Activated T-helper 17 cell treated with anti-CD3 and anti-CD28 coated beads, Interleukin-2, amount 50 U/mL, for 72 hours (primary cell): ENCODE data around the gene KLHL17. TPM values are rescaled to one million over a fixed set of nuclear protein-coding genes. Genes with fewer than 3 reads are reported as not detected.

Source experiments
- ATAC-seq: fragments of 150-1000 bp; cut with Tn5 transposase; replicated peaks from 2 replicates; pipeline ENCODE4 v1.10.0; 2021; ENCODE audit warnings: mild to moderate bottlenecking, moderate library complexity
- H3K27ac Mint-ChIP-seq: one replicate; pipeline ENCODE4 v1.8.0; 2022; ENCODE audit warnings: mixed read lengths
- H3K27me3 Mint-ChIP-seq: one replicate; pipeline ENCODE4 v1.8.0; 2022; ENCODE audit warnings: mixed read lengths
- H3K36me3 Mint-ChIP-seq: one replicate; pipeline ENCODE4 v1.8.0; 2022; ENCODE audit warnings: low read depth, mild to moderate bottlenecking, mixed read lengths
- H3K4me1 Mint-ChIP-seq: one replicate; pipeline ENCODE4 v1.8.0; 2022; ENCODE audit warnings: mixed read lengths
- H3K4me3 Mint-ChIP-seq: one replicate; pipeline ENCODE4 v1.8.0; 2022; ENCODE audit warnings: mild to moderate bottlenecking, mixed read lengths
- H3K9me3 Mint-ChIP-seq: one replicate; pipeline ENCODE4 v1.8.0; 2022; ENCODE audit warnings: mixed read lengths
- total RNA-seq, 2 donors: library from RNA; stranded (reverse); gene quantifications; one replicate each; pipeline ENCODE4 v1.2.3, GENCODE V29; 2022

Gene KLHL17
- total RNA-seq, 2 donors from 2014 or later: 17.4 to 17.8 TPM

DNA sequence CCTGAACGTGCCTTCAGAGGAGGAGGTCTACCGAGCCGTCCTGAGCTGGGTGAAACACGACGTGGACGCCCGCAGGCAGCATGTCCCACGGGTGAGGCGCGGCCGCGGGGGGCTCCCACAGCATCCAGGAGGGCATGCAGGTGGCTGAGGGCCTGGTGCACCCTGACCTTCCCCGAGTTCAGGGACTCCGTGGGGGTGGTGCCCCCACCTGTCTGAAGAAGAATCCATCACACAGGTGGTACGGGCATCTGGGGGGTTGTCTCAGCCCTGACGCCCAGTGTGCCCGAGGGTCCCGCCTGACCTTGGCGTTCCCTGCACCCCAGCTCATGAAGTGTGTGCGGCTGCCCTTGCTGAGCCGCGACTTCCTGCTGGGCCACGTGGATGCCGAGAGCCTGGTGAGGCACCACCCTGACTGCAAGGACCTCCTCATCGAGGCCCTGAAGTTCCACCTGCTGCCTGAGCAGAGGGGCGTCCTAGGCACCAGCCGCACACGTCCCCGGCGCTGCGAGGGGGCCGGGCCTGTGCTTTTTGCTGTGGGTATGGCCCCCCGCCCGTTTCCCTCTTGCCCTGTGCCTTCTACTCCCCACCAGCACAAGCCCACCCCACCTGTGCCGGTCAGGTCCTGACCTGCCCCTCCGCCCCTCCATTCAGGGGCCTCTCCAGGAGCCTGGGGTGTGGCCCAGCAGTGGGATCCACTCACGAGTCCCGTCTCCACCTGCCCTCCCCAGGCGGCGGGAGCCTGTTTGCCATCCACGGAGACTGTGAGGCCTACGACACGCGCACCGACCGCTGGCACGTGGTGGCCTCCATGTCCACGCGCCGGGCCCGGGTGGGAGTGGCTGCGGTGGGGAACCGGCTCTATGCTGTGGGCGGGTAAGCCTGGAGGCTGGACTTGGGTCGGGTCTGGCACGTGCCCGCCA lies 2.3 kb downstream of the KLHL17 start:
- no peak overlapping the region for H3K27ac Mint-ChIP-seq
- no peak for ATAC-seq
- H3K4me3 Mint-ChIP-seq: peak overlapping the region; percentile 42
- H3K36me3 Mint-ChIP-seq: peaks cover 15% of the 10 kb centered on the region
- H3K4me1 Mint-ChIP-seq: peaks cover 3% of the 10 kb centered on the region
- H3K9me3 Mint-ChIP-seq: no peaks in the 10 kb centered on the region
- H3K27me3 Mint-ChIP-seq: no peaks in the 10 kb centered on the region

DNA sequence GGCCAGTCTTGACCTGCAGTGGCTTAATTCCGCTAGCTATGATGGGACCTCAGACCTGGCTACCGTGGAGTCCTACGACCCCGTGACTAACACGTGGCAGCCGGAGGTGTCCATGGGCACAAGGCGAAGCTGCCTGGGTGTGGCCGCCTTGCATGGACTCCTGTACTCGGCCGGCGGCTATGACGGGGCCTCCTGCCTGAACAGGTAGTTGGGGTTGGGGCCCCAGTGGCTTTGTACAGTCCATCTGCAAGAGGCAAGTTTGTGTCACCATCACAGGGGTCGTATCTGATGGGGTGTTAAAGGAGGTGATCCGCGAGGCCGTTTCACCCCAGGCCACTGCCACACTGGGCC lies 2.9 kb downstream of the KLHL17 start:
- no peaks in the 10 kb centered on the region for H3K27me3 Mint-ChIP-seq
- H3K4me1 Mint-ChIP-seq: no peaks in the 10 kb centered on the region
- no peaks in the 10 kb centered on the region for H3K9me3 Mint-ChIP-seq
- ATAC-seq: no peak
- no peak overlapping the region for H3K4me3 Mint-ChIP-seq
- H3K27ac Mint-ChIP-seq: no peak overlapping the region
- peaks cover 9% of the 10 kb centered on the region for H3K36me3 Mint-ChIP-seq

DNA sequence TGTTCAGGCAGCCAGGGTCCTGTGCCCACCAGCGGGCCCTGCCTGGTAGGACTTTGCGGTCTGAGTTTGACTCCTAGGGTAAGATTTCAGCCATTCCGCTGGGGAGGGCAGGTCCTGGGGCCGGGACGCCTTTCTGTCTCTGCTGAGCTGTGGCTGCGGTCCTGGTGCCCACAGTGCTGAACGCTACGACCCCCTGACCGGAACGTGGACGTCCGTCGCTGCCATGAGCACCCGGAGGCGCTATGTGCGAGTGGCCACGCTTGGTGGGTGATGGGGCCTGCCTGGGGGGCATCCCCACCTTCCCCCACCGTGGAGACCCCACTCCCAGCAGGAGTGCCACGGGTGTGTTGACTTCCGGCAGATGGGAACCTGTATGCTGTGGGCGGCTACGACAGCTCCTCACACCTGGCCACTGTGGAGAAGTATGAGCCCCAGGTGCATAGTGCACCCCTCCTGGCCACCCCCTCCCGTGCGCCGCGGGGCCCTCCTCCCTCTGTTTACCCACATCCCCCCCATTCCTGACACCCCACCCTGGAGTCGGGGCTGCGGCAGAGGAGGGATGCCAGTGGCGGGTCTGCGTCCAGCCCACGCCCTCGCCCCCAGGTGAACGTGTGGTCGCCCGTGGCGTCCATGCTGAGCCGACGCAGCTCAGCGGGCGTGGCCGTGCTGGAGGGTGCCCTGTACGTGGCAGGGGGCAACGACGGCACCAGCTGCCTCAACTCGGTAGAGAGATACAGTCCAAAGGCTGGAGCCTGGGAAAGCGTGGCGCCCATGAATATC lies 3.6 kb downstream of the KLHL17 start:
- Mint-ChIP-seq H3K27me3 (no peaks in the 10 kb centered on the region), H3K9me3 (no peaks in the 10 kb centered on the region), H3K4me1 (no peaks in the 10 kb centered on the region), H3K4me3 (no peak overlapping the region), H3K36me3 (peaks cover 6% of the 10 kb centered on the region), H3K27ac (no peak overlapping the region)
- no peak for ATAC-seq

DNA sequence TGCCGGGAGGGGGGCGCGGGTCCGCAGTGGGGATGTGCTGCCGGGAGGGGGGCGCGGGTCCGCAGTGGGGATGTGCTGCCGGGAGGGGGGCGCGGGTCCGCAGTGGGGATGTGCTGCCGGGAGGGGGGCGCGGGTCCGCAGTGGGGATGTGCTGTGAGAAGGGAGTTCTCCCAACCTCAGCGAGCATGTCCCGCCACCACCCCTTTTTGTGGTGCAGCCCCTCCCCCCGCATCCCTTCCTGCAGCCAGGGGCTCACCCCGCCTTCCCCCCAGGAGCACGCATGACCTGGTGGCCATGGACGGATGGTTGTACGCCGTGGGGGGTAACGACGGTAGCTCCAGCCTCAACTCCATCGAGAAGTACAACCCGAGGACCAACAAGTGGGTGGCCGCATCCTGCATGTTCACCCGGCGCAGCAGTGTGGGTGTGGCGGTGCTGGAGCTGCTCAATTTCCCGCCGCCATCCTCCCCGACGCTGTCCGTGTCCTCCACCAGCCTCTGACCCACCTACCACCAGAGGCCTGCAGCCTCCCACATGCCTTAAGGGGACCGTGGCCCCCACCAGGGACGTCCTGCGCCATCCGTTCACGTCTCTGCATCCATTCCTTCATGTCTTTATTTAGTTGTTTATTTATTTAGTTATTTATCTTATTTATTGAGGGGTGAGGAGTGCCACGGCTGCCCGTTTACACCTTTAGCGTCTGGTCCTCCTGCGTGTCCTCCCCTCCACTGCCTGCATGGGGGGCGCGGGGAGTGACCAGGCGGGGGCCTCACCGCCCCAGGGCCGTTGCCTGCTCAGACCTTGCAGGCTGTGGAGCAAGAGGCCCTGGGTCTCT lies 4.5 kb downstream of the KLHL17 start:
- H3K4me3 Mint-ChIP-seq: peak overlapping the region; percentile 45
- H3K36me3 Mint-ChIP-seq: peaks cover 6% of the 10 kb centered on the region
- ATAC-seq: no peak
- no peaks in the 10 kb centered on the region for H3K4me1 Mint-ChIP-seq
- H3K9me3 Mint-ChIP-seq: no peaks in the 10 kb centered on the region
- no peaks in the 10 kb centered on the region for H3K27me3 Mint-ChIP-seq
- H3K27ac Mint-ChIP-seq: no peak overlapping the region

DNA sequence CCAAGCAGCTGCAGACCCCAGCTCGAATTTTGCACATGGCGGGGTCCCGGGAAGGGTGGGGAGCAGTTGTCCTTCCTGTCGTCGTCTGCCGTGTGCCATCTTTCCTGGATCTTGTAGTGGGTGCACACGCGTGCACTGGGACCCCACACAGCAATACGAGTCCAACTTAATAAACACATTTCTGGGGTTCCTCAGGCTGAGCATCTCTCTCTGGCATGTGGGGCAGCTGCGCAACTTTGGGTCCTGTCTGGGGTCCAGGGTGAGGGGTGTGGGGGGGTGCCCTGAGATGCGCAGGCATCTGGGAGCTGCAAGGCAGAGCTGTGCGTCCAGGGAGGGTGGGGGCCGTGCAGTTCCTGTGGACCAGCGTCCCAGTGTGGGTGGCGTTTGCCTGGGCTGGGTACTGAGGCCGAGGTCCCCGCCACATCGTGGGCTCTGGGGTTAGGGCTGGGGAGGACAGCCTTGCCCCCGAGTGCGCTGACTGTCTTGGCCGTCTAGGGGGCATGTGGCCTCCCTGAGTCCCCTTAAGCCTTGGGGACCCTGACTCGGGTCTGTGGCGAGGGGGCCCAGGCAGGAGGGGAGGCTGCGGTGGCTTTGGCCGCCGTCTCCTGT lies 5.2 kb downstream of the KLHL17 start:
- ATAC-seq: no peak
- no peaks in the 10 kb centered on the region for H3K9me3 Mint-ChIP-seq
- H3K4me1 Mint-ChIP-seq: no peaks in the 10 kb centered on the region
- H3K27ac Mint-ChIP-seq: no peak overlapping the region
- H3K27me3 Mint-ChIP-seq: no peaks in the 10 kb centered on the region
- H3K4me3 Mint-ChIP-seq: peak overlapping the region; percentile 45
- peaks cover 6% of the 10 kb centered on the region for H3K36me3 Mint-ChIP-seq

DNA sequence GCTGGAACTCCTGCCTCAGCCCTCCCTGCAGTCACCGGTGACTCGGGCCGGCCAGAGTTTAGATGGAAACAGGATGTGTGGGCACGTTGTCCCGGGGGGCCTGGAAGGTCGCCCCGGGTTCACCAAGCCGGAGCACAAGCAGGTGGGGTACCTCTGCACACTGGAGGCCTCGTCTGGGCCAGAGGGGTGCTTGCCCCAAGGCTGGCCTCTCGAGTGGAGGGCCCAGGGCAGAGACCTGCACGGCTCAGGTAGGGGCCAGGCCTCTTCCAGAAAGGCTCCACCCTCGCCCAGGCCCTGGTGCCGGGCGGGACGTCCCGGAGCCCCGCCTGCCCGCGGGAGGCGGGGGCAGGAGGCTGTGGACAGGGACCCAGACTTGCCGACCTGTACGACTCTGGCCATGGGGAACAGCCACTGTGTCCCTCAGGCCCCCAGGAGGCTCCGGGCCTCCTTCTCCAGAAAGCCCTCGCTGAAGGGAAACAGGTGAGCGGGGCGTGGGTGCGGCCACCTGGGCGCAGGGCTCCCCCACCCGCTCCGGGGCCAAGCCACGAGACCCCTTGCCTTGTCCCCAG lies 5.8 kb downstream of the KLHL17 start, which contains the start of gene PLEKHN1:
TSS of gene PLEKHN1 (plus strand) at position 348 of the 569 bp plus-strand sequence. CDS start at position 398, 50 bp downstream.
- H3K27ac Mint-ChIP-seq: no peak within 1 kb of the TSS
- ATAC-seq: peak; percentile 82

DNA sequence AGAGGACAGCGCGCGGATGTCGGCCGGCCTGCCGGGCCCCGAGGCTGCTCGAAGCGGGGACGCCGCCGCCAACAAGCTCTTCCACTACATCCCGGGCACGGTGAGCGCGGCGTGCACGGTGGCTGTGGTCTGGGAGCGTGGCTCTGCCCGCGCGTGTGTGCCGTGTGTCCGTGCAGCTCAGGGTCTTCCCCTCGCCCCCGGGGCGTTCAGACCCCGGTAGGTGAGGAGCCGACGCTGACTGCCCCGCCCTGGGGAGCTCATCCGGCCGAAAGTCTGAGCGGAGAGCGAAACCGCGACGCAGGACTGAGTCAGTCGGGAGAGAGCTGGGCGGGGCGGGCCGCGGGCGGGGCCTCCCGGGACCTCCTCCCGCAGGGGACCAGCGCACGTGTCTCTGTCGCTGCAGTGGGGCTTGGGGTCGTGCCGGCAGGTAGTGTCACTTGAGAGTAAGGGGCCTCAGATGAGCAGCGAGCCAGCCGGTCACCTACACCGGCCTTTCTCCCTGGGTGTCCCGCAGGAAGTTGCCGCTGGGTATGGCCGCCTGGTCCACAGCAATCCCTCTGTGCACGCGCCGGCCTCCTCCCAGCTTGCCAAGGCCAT lies 6.4 kb downstream of the KLHL17 start:
- H3K9me3 Mint-ChIP-seq: no peaks in the 10 kb centered on the region
- peak; percentile 93 for ATAC-seq
- H3K4me1 Mint-ChIP-seq: no peaks in the 10 kb centered on the region
- no peaks in the 10 kb centered on the region for H3K27me3 Mint-ChIP-seq
- peak overlapping the region; percentile 65 for H3K4me3 Mint-ChIP-seq
- H3K36me3 Mint-ChIP-seq: peaks cover 6% of the 10 kb centered on the region
- H3K27ac Mint-ChIP-seq: no peak overlapping the region

More for the DNA sequence above, 5.8 kb downstream of the KLHL17 start, which contains the start of gene PLEKHN1:
- H3K27me3 Mint-ChIP-seq: no peaks in the 10 kb centered on the region
- peak within 1 kb of the TSS; percentile 65 for H3K4me3 Mint-ChIP-seq
- no peaks in the 10 kb centered on the region for H3K9me3 Mint-ChIP-seq
- H3K4me1 Mint-ChIP-seq: no peaks in the 10 kb centered on the region
- peaks cover 6% of the 10 kb centered on the region for H3K36me3 Mint-ChIP-seq

DNA sequence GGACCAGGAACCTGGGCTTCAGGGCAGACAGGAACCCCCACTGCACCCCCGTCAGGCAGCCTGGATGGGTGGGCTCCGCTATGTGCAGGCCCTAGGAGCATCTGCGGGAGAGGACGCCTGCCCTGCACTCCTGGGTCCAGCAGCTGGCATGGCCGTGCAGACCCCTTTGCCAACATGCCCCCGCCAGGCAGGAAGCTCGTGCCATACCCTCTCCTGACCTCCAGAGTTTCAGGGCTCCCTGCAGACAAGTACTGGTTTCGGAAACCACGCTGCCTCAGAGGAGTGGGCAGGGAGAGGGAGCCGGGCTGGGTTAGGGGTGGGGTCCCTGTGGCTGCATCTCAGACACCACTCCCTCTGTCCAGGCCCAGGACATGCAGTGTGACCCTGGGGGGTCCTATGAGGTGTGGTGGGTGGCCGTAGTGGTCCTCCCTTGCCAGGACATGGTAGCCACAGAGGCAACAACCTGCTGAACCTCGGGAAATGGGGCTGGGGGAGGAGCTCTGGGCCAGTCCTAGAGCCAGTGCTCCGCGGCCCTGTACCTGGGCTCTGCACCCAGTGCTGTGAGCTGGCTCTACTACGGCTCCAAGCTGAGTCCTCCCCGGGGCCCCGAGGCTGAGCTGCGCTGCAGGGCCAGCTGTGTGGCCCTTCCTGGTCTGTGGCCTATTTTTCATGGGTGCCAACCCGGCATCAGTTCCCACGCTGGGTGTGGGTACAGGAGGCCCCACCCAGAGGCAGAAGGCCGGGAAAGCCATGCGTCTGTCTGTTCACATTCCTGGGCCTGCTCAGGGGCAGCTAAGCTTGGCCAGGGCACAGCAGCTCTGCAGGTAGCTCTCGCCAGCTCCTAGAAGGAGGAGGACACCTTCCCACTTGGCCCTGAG lies 7.3 kb downstream of the KLHL17 start:
- H3K4me1 Mint-ChIP-seq: no peaks in the 10 kb centered on the region
- H3K36me3 Mint-ChIP-seq: peaks cover 6% of the 10 kb centered on the region
- H3K4me3 Mint-ChIP-seq: no peak overlapping the region
- H3K27me3 Mint-ChIP-seq: no peaks in the 10 kb centered on the region
- no peaks in the 10 kb centered on the region for H3K9me3 Mint-ChIP-seq
- H3K27ac Mint-ChIP-seq: no peak overlapping the region
- ATAC-seq: no peak

DNA sequence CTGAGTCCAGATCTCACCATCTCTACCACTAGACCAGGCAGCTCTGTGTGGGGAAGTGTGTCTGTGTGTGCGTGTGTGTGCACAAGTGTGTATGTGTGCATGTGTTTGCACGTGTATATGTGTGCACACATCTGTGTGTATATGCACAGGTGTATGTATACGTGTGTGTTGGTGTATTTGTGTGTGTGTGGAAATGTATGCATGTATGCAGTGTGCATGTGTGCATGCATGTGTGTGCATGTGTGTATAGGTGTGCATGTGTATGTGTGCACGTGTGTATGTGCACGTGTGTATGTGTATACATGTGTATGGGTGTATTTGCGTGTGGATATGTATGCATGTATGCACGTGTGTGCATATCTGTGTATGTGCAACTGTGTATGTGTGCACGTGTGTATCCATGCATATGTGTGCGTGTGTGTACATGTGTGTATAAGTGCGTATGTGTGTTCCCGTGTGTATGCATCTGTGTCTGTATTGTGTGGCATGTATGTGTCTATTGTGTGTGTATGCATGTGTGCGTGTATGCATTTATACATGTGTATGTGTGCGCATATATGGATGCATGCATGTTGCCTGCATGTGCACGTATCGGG lies 9.0 kb downstream of the KLHL17 start:
- no peak overlapping the region for H3K27ac Mint-ChIP-seq
- no peaks in the 10 kb centered on the region for H3K36me3 Mint-ChIP-seq
- H3K9me3 Mint-ChIP-seq: no peaks in the 10 kb centered on the region
- ATAC-seq: no peak
- H3K4me3 Mint-ChIP-seq: no peak overlapping the region
- no peaks in the 10 kb centered on the region for H3K4me1 Mint-ChIP-seq
- no peaks in the 10 kb centered on the region for H3K27me3 Mint-ChIP-seq

DNA sequence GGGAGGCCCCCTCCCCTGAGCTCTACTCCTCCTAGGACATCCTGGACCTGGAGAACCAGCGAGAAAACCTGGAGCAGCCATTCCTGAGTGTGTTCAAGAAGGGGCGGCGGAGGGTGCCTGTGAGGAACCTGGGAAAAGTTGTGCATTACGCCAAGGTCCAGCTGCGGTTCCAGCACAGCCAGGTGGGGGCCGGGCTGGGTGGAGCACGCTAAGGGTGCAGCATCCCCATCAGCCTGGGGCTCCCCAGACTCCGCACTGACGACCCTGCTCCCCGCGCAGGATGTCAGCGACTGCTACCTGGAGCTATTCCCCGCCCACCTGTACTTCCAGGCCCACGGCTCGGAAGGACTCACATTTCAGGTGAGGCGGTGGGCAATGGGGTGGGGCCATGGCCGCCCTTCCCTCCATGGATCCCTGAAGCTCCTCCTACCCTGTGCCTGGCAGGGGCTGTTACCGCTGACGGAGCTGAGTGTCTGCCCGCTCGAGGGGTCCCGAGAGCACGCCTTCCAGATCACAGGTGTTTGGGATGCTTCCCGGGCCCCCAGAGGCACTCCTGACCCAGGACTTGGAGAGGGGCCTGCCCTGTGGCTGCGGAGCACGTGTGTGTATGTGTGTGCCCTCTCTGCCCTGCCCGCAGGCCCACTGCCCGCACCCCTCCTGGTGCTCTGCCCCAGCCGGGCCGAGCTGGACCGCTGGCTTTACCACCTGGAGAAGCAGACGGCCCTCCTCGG lies 10.0 kb downstream of the KLHL17 start:
- H3K4me3 Mint-ChIP-seq: no peak overlapping the region
- H3K27ac Mint-ChIP-seq: no peak overlapping the region
- no peaks in the 10 kb centered on the region for H3K4me1 Mint-ChIP-seq
- H3K36me3 Mint-ChIP-seq: no peaks in the 10 kb centered on the region
- ATAC-seq: no peak
- no peaks in the 10 kb centered on the region for H3K9me3 Mint-ChIP-seq
- H3K27me3 Mint-ChIP-seq: no peaks in the 10 kb centered on the region

DNA sequence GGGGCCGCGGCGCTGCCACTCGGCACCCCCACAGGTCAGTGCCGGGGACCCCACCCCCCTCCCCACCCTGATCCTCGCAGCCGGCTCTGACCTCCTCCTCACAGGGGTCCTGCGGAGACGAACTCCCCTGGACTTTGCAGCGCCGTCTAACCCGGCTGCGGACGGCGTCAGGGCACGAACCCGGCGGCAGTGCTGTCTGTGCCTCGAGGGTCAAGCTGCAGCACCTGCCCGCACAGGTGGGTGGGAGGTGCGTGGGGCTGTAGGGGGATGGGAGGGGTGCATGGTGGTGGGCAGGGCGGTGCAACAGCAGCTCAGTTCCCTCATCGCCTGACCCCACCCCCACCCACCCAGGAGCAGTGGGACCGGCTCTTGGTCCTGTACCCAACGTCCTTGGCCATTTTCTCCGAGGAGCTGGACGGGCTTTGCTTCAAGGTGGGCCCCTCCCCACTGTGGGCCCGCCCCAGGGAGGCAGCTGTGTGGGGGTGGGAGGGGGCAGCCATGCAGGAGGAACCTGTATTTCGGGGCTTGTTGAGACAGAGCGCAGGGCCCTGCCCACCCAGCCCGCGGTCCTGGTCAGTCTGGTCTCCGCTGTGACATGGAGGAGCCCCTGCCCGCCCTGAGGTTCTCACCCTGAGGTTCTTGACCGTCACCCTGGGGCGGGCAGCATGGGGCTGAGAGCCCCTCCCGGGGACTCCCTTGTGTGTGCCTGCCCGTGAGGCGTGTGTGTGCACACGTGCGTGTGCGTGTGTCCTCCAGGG lies 10.8 kb downstream of the KLHL17 start:
- H3K9me3 Mint-ChIP-seq: no peaks in the 10 kb centered on the region
- peaks cover 6% of the 10 kb centered on the region for H3K4me1 Mint-ChIP-seq
- H3K36me3 Mint-ChIP-seq: no peaks in the 10 kb centered on the region
- no peak overlapping the region for H3K27ac Mint-ChIP-seq
- ATAC-seq: no peak
- H3K4me3 Mint-ChIP-seq: no peak overlapping the region
- peaks cover 4% of the 10 kb centered on the region for H3K27me3 Mint-ChIP-seq
